ENCODE results near the gene FRY.

FRY gene

DNA sequence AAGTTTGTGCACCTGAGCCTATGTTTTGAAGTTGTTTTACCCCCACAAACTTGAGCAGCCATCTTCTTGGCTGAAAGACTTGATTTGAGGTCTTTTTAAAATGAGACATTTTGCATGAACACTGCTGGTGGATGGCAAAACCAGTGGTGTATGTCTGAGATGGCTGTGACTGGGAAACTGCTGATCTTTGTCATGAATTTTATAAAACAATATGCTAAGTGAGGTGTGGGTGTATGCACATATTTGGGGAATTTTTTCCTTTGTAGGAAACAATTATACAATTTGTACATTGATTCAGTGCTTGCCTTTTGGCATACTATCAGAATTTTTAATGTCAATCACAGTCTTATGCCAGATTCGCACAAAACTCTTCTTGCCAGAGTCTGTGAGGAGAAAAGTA lies 231.0 kb downstream of the FRY start:
- no peak for ATAC-seq
- TF ChIP-seq SNAI2 (CRISPR knock-in tag; IDR thresholded peaks at IDR 0.05) = no peak
- no peak for TF ChIP-seq TSHZ2 (CRISPR knock-in tag; IDR thresholded peaks at IDR 0.05)

DNA sequence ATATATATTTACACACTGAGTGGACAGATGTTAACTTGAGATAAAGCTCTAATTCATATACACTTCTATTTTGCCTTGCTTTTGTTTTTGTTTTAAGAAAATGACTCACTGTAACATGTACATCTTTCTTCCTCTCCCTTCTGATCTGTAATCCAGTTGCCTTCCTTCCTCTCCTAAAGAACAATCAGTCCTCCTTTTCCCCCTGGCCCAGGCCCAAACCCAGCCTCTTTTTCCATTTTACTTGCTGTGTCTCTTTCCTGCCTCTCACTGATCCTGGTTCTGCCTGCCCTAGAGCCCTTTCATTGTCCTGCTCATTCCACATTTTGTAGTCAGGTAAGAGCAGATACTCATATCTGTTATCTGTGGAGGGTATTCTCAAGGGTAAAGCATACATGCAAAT lies 232.8 kb downstream of the FRY start:
- TF ChIP-seq BACH2 (CRISPR knock-in tag; IDR thresholded peaks at IDR 0.05; ENCODE audit: borderline replicate concordance) (no peak), ZC3H10 (CRISPR knock-in tag; IDR thresholded peaks at IDR 0.05) (no peak), ISL1 (CRISPR knock-in tag; IDR thresholded peaks at IDR 0.05) (no peak), CSDC2 (CRISPR knock-in tag; IDR thresholded peaks at IDR 0.05) (no peak), ZNF8 (CRISPR knock-in tag; IDR thresholded peaks at IDR 0.05) (no peak)
- no peak for ATAC-seq

DNA sequence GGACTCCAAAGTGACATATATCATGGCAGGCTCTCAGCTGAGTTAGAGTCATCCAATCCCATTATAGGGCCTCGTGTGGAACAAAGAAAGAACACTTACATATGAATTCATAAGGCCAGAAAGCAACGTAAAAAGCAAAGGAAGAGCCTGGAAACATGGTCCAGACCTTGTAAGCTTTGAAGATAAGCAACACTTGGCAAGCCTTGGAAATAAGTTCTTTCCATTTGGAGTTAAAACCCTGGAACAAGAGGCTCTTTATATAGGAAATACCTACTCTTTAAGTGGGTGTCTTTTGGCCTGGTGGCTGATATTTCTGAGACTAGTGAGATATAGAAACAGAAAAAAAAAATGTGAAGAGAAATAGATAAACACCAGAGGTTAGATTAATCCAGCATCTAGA lies 234.2 kb downstream of the FRY start:
- ATAC-seq = no peak
- TF ChIP-seq GLIS3 (CRISPR knock-in tag; IDR thresholded peaks at IDR 0.05) (no peak), ZNF565 (CRISPR knock-in tag; conservative IDR thresholded peaks at IDR 0.05; ENCODE audit: low read depth) (no peak), PPARA (CRISPR knock-in tag; IDR thresholded peaks at IDR 0.05; ENCODE audit: borderline replicate concordance) (no peak), BACH2 (CRISPR knock-in tag; IDR thresholded peaks at IDR 0.05; ENCODE audit: borderline replicate concordance) (no peak), SNAI2 (CRISPR knock-in tag; IDR thresholded peaks at IDR 0.05) (no peak), OSR1 (CRISPR knock-in tag; IDR thresholded peaks at IDR 0.05) (no peak), ZNF70 (CRISPR knock-in tag; IDR thresholded peaks at IDR 0.05) (no peak), ZNF8 (CRISPR knock-in tag; IDR thresholded peaks at IDR 0.05) (no peak), CSRNP3 (CRISPR knock-in tag; IDR thresholded peaks at IDR 0.05) (no peak), RARB (CRISPR knock-in tag; IDR thresholded peaks at IDR 0.05) (no peak), ESRRG (CRISPR knock-in tag; IDR thresholded peaks at IDR 0.05) (no peak), ZC3H10 (CRISPR knock-in tag; IDR thresholded peaks at IDR 0.05) (no peak), TCF4 (CRISPR knock-in tag; IDR thresholded peaks at IDR 0.05; ENCODE audit: borderline replicate concordance) (no peak), TSHZ2 (CRISPR knock-in tag; IDR thresholded peaks at IDR 0.05) (no peak), ZFP30 (CRISPR knock-in tag; IDR thresholded peaks at IDR 0.05) (no peak)

DNA sequence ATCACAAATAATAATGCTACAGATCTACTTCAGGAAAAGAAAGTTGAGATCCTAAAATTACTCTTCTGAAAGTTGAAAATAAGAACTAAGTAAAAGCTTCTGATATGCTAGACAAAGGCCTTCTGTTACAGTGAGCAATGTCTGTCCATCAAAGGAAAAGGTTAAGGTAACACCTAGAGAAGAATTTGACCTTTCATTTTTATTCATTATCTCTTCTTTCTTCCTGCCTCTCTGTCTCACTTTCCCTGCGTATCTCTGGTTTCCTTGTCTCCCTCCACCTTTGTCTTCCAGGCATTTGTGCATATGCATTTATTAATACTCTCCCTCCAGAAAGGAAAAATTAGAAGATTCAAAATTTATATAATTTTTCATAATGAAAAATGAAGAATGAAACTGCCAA lies 234.6 kb downstream of the FRY start:
- ATAC-seq = no peak
- TF ChIP-seq ZNF70 (CRISPR knock-in tag; IDR thresholded peaks at IDR 0.05) (no peak), ZFP30 (CRISPR knock-in tag; IDR thresholded peaks at IDR 0.05) (no peak), TSHZ2 (CRISPR knock-in tag; IDR thresholded peaks at IDR 0.05) (no peak), ZNF565 (CRISPR knock-in tag; conservative IDR thresholded peaks at IDR 0.05; ENCODE audit: low read depth) (no peak), GLIS3 (CRISPR knock-in tag; IDR thresholded peaks at IDR 0.05) (no peak), OSR1 (CRISPR knock-in tag; IDR thresholded peaks at IDR 0.05) (no peak), RARB (CRISPR knock-in tag; IDR thresholded peaks at IDR 0.05) (no peak), ARNTL (CRISPR knock-in tag; IDR thresholded peaks at IDR 0.05; ENCODE audit: borderline replicate concordance, low read depth) (no peak), ZFP3 (CRISPR knock-in tag; IDR thresholded peaks at IDR 0.05) (no peak), TCF4 (CRISPR knock-in tag; IDR thresholded peaks at IDR 0.05; ENCODE audit: borderline replicate concordance) (no peak), ZNF8 (CRISPR knock-in tag; IDR thresholded peaks at IDR 0.05) (no peak), CSDC2 (CRISPR knock-in tag; IDR thresholded peaks at IDR 0.05) (no peak), CSRNP3 (CRISPR knock-in tag; IDR thresholded peaks at IDR 0.05) (no peak), ZC3H10 (CRISPR knock-in tag; IDR thresholded peaks at IDR 0.05) (no peak), TOX (CRISPR knock-in tag; IDR thresholded peaks at IDR 0.05; ENCODE audit: borderline replicate concordance) (no peak)
- TF ChIP-seq, protein P1, sequence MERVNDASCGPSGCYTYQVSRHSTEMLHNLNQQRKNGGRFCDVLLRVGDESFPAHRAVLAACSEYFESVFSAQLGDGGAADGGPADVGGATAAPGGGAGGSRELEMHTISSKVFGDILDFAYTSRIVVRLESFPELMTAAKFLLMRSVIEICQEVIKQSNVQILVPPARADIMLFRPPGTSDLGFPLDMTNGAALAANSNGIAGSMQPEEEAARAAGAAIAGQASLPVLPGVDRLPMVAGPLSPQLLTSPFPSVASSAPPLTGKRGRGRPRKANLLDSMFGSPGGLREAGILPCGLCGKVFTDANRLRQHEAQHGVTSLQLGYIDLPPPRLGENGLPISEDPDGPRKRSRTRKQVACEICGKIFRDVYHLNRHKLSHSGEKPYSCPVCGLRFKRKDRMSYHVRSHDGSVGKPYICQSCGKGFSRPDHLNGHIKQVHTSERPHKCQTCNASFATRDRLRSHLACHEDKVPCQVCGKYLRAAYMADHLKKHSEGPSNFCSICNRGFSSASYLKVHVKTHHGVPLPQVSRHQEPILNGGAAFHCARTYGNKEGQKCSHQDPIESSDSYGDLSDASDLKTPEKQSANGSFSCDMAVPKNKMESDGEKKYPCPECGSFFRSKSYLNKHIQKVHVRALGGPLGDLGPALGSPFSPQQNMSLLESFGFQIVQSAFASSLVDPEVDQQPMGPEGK (CRISPR knock-in tag; IDR thresholded peaks at IDR 0.05; ENCODE audit: borderline replicate concordance) = no peak

Measured in SK-N-SH treated with all-trans-retinoic acid at 6 μM for 48 hours (cell line).